ENCODE data around the gene SPO11.

The SPO11 gene

GRCh38 chr20:57375652-57376230 lies 46.1 kb downstream of the SPO11 start:
- no peak for DNase-seq (ENCODE audit: low read depth, low spot score)

- no peak for DNase-seq (ENCODE audit: low read depth, low spot score)
Measured at GRCh38 chr20:57377350-57377749, 47.7 kb downstream of the SPO11 start.

- DNase-seq (ENCODE audit: low read depth, low spot score): no peak
Measured at GRCh38 chr20:57378107-57378506, 48.5 kb downstream of the SPO11 start.

- DNase-seq (ENCODE audit: low read depth, low spot score): no peak
Measured at GRCh38 chr20:57378646-57379262, 49.2 kb downstream of the SPO11 start.

- no peak for DNase-seq (ENCODE audit: low read depth, low spot score)
Measured at GRCh38 chr20:57379263-57379647, 49.7 kb downstream of the SPO11 start.

GRCh38 chr20:57380081-57380750 lies 50.6 kb downstream of the SPO11 start:
- no peak for DNase-seq (ENCODE audit: low read depth, low spot score)

- DNase-seq (ENCODE audit: low read depth, low spot score): peak; percentile 88
Measured at GRCh38 chr20:57381596-57382503, 52.2 kb downstream of the SPO11 start.

- no peak for DNase-seq (ENCODE audit: low read depth, low spot score)
Measured at GRCh38 chr20:57382516-57382915, 52.9 kb downstream of the SPO11 start.

GRCh38 chr20:57383447-57384347 lies 54.1 kb downstream of the SPO11 start:
- no peak for DNase-seq (ENCODE audit: low read depth, low spot score)

- no peak for DNase-seq (ENCODE audit: low read depth, low spot score)
Measured at GRCh38 chr20:57384486-57384885, 54.9 kb downstream of the SPO11 start.

GRCh38 chr20:57384953-57385761 lies 55.6 kb downstream of the SPO11 start:
- no peak for DNase-seq (ENCODE audit: low read depth, low spot score)

- no peak for DNase-seq (ENCODE audit: low read depth, low spot score)
Measured at GRCh38 chr20:57385940-57386339, 56.3 kb downstream of the SPO11 start.

- no peak for DNase-seq (ENCODE audit: low read depth, low spot score)
Measured at GRCh38 chr20:57386762-57387161, 57.2 kb downstream of the SPO11 start.

- DNase-seq (ENCODE audit: low read depth, low spot score): no peak
Measured at GRCh38 chr20:57387463-57387862, 57.9 kb downstream of the SPO11 start.

- DNase-seq (ENCODE audit: low read depth, low spot score): no peak
Measured at GRCh38 chr20:57387945-57388371, 58.4 kb downstream of the SPO11 start.

- peak; percentile 81 for DNase-seq (ENCODE audit: low read depth, low spot score)
Measured at GRCh38 chr20:57388953-57389694, 59.5 kb downstream of the SPO11 start.

GRCh38 chr20:57389695-57390603 lies 60.3 kb downstream of the SPO11 start:
- DNase-seq (ENCODE audit: low read depth, low spot score): peak; percentile 54

All from ELF-1 (cell line).